ENCODE data around the gene ZNF500. TPM values are rescaled to one million over a fixed set of nuclear protein-coding genes. Genes with fewer than 3 reads are reported as not detected.
"Not testable (repeated sequence)": the region's sequence is repeated elsewhere in the genome, so short reads cannot be mapped to it uniquely, and the experiment has no call there.

ZNF500 gene
- total RNA-seq, 1 experiment from 2014 or later: 10.6 TPM

DNA sequence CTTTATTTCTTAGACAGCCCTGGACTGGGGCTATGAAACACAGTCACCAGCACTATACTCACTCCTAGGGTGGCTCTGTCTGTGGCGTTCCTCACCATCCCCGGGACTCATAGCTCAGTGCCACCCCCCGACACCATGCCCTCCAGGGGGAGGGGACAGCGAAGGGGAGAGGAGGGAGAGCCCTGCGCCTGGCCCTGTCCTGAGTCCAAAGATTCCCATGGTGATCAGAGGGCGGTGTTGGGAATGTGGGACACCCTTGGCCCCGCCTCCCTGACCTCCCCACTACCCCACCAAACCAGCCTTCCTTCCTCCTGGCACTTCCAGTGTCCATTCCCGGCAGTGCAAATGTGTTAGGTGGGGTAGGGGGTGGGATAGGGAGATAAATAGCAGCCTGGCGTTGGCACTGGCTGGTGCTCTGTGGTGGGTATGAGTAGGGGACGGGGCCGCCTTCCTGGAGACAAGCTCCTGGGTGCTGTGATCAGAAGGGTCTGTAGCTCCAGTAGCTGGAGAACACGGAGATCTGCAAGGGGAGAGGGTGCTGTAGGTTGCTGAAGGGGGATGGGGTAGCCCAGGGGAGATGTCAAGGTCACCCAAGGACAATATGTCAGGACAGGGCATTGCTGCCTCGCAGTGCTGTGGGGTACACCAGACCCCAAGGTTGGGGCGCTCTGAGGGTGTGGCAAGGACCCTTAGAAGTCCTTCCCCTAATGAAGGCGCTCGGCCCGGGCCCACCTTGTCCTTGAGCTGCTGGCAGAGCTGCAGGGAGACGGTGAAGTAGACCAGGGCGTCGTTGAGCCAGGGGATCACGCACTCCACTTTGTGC, 30.2 kb upstream of the ZNF500 start:
- no peak for DNase-seq (ENCODE audit: low read depth)

DNA sequence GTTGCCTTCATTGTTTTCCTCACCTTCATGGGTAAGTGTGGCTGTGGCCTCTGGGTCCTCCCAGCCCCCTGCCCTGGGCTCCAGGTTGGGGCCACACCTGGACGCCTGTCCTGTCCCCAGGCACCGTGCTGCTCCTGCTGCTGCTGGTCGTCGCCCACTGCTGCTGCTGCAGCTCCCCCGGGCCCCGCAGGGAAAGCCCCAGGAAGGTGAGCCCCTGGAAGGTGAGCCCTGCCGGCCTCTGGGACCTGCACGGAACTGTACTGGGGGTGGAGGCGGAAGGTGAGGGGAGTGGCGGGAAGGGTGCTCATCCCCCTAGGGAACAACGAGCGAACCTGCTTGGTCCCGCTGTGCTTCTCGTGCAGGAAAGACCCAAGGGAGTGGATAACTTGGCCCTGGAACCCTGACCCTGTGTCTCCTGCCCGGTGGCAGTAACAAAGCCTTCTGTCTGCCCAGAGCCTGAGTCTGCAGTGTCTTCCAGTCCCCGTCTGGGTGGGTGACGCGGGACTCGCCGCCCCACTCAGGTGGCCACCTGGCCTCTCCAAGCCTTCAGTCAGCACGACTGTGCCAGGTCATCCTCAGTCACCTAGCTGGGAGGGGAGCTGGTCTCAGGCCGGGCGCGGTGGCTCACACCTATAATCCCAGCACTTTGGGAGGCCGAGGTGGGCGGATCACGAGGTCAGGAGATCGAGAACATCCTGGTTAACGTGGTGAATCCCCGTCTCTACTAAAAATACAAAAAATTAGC, 29.0 kb upstream of the ZNF500 start:
- DNase-seq (ENCODE audit: low read depth): no peak

DNA sequence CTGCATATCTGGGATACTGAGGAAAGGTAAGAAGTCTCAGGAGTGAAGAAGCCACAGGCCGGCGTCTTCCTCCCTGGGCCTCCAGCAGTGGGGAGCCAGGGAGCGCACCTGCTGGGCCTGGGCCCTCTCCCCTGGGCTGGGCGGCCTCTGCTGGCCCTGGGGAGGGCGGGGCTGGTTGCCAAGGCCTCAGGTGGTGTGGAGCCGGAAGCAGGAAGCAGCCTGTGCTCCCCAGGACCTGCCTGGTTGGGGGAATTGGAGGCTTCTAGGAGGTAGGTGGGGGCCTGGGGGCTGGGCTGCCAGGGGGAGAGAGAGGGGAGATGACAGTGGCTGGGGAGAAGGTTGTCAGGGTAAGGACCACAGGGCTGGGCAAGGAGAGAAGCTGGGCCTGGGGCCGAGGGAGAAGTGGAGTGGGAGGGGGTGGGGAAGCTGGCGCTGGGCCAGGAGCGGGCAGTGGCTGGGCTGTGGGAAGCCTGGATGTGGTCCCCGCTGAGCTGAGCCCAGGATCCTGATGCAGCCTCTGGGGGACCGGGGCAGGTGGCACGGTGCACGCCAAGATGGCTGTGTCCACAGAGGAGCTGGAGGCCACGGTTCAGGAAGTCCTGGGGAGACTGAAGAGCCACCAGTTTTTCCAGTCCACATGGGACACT, 28.3 kb upstream of the ZNF500 start, which contains the start of gene SMIM22:
Gene SMIM22 (plus strand): TSS at position 189 of the 647 bp plus-strand sequence. CDS start 366 bp downstream, at position 555.
- no peak for DNase-seq (ENCODE audit: low read depth)

DNA sequence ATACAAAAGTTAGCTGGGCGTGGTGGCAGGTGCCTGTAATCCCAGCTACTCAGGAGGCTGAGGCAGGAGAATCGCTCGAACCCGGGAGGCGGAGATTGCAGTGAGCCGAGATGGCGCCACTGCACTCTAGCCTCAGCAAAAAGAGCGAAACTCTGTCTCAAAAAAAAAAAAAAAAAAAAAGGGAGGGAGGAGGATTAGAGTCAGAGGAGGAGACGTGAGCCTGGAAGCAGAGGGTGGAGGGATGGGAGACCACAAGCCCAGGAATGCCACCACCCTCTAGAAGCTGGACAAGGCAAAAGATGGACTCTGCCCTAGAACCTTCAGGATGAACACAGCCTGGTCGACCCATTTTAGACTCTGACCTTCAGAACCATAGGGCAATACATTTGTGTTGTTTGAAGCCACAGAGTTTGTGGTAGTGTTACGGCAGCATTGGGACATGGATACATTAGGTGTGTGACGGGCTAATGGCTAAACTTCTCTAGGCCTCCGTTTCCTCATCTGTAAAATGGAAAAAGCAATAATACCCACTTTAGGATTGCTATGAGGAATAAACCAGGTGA, 26.1 kb upstream of the ZNF500 start:
- DNase-seq (ENCODE audit: low read depth): no peak

DNA sequence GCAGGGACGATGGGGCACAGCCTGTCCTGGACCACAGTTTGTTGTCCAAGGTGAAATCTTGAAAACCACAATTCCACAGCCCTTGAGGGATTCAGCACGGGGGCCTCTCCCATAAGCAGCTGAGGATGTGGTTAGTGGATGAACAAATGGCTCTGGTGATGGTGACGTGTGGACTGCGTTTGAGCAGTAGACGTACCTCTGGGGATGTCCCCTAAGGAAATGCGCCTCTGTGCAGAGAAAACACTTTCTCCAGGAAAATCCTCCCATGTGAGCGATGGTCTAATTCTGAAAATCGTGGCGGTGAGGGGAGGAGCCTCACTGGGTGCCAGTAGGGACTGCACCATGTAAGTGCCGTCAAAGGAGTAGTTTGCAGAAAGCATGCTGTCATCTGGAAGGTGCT, 23.9 kb upstream of the ZNF500 start:
- DNase-seq (ENCODE audit: low read depth): peak; percentile 36

DNA sequence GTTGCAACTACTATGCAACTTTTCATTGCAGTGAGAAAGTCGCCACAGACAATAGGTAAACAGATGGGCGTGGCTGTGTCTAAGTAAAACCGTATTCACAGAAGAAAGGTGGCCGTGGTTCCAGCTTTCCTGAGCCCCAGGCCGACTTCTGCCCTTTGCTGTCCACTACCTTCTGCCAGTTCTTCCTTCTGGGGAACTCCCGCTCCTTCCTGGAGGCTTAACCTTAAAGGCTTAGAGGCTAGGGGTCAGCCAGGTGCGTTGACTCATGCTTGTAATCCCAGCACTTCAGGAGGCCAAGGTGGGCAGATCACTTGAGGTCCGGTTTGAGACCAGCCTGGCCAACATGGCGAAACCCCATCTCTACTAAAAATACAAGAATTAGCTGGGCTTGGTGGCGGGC, 23.3 kb upstream of the ZNF500 start:
- no peak for DNase-seq (ENCODE audit: low read depth)

DNA sequence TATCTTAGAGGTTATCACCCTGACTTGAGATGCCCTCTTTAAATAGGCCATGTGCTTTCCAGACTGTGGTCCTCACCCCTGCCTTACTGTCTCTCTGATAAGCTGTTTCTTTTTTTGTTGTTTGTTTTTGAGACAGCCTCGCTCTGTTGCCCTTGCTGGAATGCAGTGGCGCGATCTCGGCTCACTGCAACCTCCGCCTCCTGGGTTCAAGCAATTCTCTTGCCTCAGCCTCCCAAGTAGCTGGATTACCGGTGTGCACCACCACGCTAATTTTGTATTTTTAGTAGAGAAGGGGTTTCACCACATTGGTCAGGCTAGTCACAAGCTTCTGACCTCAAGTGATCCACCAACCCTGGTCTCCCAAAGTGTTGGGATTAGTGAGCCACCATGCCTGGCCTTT, 21.9 kb upstream of the ZNF500 start:
- DNase-seq (ENCODE audit: low read depth): no peak

DNA sequence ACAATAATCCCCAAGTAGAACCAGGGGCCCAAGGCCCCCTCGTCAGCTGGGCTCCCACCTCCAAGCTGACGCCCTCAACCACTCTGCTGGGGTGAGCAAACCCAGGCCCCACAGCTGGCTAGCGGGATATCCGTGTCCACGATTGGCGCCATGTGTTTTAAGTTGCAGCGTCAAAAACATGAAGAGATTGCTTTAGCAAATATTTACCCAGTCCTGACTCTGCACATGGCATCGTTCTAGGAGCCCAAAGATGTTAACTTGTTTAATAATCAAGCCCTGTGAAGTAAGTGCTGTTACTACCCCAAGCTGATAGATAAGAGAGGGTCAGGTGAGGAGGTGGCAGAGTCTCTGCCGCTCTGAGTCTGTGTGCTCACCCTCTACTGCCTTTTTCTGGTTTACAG, 21.5 kb upstream of the ZNF500 start:
- no peak for DNase-seq (ENCODE audit: low read depth)

DNA sequence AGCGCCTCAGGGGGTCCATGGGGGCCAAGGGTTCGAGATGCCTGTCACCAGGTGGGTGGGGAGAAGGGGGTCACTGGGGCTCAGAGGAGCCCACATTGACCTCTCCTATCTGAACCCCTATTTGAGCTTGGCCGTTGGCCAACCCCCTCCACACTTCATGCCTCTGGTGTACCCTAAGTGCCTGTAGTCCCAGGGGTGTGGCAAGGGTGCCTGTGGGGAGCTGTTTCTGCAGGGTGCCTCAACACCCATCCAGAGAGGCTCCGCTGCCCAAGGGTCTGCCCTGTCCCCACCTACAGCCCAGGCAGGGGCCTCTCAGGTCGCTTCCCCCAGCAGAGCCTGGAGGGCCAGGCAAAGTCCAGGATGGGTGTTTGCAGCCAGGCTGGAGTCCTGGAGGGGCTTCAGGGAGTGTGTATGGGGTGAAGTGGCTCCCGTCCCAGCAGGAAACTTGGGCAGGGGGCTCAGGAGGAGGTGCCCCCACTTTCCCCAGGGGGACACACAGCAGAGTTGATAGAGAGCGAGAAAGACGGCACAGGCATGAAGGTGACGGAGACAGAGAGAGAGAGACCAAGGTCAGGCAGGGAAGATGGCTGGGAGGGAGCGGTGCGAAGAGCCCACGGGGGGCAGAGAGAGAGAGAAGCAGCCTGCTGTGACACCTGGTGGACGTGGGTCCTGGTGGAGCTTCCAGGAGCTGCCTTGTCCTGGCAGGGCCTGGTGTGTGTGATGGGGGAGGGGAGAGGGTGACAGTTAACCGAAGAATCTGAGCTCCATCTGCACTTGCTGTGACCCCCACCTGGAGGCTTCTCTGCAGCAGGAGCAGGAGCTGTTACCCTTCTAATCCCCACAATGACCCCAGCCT, 20.9 kb upstream of the ZNF500 start, which contains the start of gene SEPTIN12:
Gene SEPTIN12 (minus strand): TSS at position 719 of the 856 bp plus-strand sequence. CDS start 700 bp downstream, at position 19.
- DNase-seq (ENCODE audit: low read depth): no peak

DNA sequence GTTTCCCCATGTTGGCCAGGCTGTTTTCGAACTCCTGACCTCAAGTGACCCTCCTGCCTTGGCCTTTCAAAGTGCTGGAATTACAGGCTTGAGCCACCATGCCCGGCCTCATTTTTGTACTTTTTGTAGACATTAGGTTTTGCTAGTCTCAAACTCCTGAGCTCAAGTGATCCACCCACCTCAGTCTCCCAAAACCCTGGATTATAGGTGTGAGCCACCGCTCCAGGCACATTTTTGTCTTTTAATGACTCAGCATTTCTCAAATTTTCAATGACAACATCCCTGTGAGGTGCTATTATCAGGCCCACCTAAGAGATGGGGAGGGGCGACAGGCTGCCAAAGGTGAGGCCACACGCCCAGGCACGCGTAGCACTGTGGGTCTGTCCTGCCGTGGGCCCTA, 20.1 kb upstream of the ZNF500 start:
- no peak for DNase-seq (ENCODE audit: low read depth)

DNA sequence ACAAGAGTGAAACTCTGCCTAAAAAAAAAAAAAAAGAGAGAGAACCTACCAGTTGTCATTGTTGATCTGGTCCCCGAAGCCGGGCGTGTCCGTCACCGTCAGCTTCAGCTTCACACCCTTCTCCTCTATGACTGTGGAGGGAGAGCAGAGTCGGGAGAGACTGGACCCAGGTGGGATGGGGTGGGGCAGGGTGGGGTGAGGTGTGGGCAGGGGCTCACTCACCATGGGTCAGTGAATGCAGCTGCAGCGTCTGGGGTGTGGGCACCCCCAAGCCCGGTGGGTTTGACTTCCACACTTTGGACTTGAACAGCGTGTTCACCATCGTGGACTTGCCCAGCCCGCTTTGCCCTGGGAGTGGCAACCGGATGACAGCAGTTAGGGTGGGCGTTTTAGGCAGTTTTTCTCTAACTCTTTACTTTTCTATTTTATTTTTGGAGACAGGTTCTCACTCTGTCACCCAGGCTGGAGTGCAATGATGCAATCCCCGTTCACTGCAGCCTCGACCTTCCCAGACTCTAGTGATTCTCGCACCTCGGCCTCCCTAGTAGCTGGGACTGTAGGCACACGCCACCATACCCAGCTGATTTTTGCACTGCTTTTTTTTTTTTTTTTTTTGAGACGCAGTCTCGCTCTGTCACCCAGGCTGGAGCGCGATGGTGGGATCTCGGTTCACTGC, 18.9 kb upstream of the ZNF500 start:
- DNase-seq (ENCODE audit: low read depth): no peak

DNA sequence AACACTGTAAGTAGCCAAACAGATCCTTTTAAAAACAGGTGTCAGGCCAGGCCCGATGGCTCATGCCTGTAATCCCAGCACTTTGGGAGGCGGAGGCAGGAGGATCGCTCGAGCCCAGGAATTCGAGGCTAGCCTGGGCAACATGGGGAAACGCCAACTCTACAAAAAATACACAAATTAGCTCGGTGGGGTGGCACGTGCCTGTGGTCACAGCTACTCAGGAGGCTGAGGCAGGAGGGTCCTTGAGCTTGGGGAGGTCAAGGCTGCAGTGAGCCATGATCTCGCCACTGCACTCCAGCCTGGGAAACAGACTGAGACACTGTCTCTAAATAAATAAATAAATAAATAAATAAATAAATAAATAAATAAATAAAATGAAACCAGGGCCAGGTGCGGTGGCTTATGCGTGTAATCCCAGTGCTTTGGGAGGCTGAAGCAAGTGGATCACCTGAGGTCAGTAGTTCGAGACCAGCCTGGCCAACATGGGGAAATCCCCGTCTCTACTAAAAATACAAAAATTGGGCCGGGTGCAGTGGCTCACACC, 17.6 kb upstream of the ZNF500 start:
- DNase-seq (ENCODE audit: low read depth): not testable (repeated sequence)

DNA sequence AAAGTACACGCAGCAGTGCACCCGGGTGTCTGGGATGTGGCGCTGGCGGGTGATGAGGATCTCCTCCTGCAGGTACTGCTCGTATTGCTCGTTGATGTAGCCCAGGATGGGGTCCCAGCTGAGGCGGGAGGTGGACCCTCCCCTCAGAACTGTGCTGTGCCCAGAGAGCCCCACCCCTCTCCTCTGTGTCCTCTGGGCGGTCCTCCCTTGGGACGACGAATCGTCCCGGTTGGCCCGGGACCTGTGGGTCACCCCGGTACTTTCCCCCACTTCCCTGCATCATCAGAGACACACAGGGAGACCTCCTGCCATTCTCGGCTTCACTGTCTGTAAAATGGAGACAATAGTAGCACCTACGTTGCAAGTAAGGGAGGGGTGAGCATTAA, 17.0 kb upstream of the ZNF500 start:
- no peak for DNase-seq (ENCODE audit: low read depth)

DNA sequence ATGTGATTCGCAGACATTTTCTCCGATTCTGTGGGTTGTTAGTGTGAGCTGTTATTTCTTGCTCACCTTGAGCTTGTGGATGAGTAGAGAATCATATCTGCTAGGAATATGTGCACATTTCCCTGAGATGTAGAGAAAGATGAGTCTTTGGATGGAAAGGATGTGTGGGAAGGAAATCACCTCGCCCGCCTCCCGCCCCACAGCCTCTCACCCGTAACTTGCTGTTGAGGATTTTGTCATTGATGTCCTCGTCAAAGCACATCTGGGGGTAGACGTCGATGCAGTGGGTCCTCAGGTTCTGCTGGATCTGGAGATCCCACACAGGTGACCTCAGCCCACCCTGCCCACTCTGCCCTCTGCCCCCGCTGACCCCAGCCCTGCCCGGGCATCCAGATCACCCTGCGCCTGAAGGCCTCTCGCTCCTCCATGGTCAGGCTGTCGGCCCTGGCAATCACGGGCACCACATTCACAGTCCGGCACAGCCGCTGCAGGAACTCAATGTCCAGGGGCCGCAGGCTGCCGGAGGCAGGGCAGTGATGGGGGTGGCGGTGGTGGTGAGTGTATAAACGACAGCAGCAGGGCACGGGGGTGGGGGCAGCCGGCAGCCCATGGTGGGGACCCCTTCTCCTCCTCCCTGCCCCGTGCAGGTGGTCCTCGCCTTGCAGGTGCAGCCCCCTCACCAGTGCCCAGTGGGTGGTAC, 16.4 kb upstream of the ZNF500 start:
- no peak for DNase-seq (ENCODE audit: low read depth)

DNA sequence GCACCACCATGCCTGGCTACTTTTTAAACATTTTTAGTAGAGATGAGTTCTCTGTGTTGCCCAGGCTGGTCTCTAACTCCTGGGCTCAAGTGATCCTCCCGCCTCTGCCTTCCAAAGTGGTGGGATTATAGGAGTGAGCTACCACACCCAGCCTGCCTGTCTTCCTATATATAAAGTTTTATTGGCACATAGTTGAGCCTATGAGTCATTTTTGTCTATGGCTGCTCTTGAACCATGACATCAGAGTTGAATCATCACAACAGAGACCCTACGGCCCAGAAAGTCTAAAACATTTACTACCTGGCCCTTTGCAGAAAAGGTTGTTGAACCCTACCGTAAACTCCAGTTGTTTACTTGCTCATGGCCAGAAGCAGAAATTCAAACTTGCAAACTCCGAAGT, 13.3 kb upstream of the ZNF500 start:
- DNase-seq (ENCODE audit: low read depth): peak; percentile 40

DNA sequence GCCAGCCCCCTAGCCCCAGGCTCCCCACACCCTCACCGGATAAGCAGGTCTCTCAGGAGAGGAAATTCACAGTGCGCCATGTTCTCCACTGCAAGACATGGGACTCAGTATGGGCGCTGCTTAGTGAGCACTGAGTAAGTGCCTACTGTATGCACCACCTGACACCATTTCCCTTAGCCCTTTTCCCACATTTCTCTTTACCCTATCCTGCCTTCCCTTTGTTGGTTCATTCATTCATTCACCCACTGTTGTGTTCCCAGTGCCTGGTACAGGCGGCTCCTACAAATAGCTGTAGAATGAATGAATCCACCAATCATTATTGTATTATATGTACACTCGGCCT, 11.1 kb upstream of the ZNF500 start:
- DNase-seq (ENCODE audit: low read depth): no peak

DNA sequence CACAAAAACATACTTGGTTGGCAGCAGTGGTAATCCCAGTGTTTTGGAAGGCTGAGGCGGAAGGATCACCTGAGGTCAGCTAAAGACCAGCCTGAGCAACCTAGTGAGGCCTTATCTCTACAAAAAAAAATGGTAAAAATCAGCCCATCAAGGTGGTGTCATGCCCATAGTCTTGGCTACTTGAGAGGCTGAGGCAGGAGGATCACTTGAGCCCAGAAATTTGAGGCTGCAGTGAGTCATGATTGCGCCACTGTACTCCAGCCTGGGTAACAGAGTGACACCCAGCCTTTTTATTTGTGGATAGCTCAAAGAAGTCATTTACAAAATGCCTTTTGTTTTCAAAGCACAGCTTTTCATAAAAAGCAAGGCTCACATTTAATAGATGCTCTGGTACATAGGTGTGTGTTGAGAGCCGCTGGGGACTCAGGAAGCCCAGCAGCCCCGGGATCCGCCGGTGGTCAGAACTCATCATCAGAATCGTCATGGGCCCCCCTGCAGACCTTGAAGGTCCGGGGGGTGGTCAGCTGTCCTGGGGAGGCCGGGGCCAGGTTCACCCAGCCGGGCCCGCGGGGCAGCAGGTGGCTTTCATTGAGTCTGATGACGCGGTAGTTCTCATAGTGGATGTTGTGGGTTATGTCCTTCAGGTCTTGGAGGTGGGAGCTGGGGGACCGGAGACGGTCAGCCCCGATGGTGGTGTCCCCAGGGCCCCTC, 10.5 kb upstream of the ZNF500 start:
- DNase-seq (ENCODE audit: low read depth): no peak

DNA sequence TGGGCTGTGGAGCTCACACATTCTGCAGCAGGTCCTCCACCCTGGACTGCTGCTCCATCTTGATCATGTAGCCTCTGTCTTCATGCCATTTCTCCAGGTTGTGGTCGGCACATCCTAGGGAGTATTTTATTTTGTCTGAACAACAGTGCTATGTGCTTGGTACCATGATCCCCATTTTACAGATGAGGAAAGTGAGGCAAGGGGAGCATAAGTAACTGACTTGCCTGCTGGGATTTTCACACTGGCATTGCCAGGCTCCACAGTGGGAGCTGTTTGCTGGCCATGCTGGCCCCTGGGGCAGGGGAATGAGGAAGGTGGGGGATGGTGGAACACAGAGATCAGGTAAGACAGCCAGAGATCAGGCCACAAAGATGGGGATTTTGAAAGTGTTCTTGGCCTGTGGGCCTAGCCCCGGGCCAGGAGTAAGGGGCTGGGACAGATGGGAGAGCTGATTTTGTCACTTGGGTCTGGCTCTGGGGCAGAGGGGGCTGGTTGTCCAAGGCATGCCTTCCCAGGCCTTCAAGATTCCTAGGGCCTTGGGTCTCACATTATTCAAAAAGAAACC, 9.3 kb upstream of the ZNF500 start:
- no peak for DNase-seq (ENCODE audit: low read depth)

Measured in HT1080 (cell line).